Osteoblast (primary cell): Measurements from ENCODE around the gene CAPN9. TPM values are rescaled to one million over a fixed set of nuclear protein-coding genes. Genes with fewer than 3 reads are reported as not detected.

ENCODE experiments used
- DNase-seq: peaks from one replicate; pipeline ENCODE4 v3.0.0; 2011; ENCODE audit warnings: low spot score, mixed read lengths; ENCODE audit not compliant: insufficient read length; ENCODE audit errors: missing footprints
- H2AFZ ChIP-seq: 2 replicates; pipeline ENCODE4 v1.6.0; 2011; ENCODE audit warnings: mild to moderate bottlenecking, low read length
- H3K27ac ChIP-seq: 2 replicates; pipeline ENCODE4 v1.5.1; 2011; ENCODE audit warnings: mild to moderate bottlenecking, low read depth, low read length, moderate library complexity
- H3K27me3 ChIP-seq: 2 replicates; pipeline ENCODE4 v1.6.0; 2012; ENCODE audit warnings: mild to moderate bottlenecking, control low read depth, inconsistent platforms, low read length, moderate library complexity; ENCODE audit not compliant: insufficient read depth
- H3K36me3 ChIP-seq: 2 replicates; pipeline ENCODE4 v1.5.1; 2011; ENCODE audit warnings: mild to moderate bottlenecking, low read length, control low read depth, moderate library complexity; ENCODE audit not compliant: insufficient read depth
- H3K4me1 ChIP-seq: 2 replicates; pipeline ENCODE4 v1.5.1; 2011; ENCODE audit warnings: mild to moderate bottlenecking, low read length, control low read depth, moderate library complexity; ENCODE audit not compliant: insufficient read depth
- H3K4me2 ChIP-seq: 2 replicates; pipeline ENCODE4 v1.6.0; 2011; ENCODE audit warnings: mild to moderate bottlenecking, low read length; ENCODE audit not compliant: insufficient read depth
- H3K4me3 ChIP-seq: fragments of 200-600 bp; sonication (generic); 3 replicates; pipeline ENCODE4 v1.5.1; 2012; ENCODE audit warnings: mild to moderate bottlenecking, low read length, inconsistent platforms; ENCODE audit not compliant: insufficient read depth
- H3K79me2 ChIP-seq: 2 replicates; pipeline ENCODE4 v1.6.0; 2012; ENCODE audit warnings: mild to moderate bottlenecking, low read length, control low read depth, inconsistent platforms; ENCODE audit not compliant: insufficient read depth
- H3K9me3 ChIP-seq: 2 replicates; pipeline ENCODE4 v1.5.1; 2011; ENCODE audit warnings: low read depth, low read length, control low read depth
- H4K20me1 ChIP-seq: 2 replicates; pipeline ENCODE4 v1.6.0; 2012; ENCODE audit warnings: mild to moderate bottlenecking, low read length, control low read depth; ENCODE audit not compliant: insufficient read depth
- CTCF ChIP-seq: IDR thresholded peaks from 2 replicates; pipeline ENCODE4 v1.5.1; 2011; ENCODE audit warnings: mild to moderate bottlenecking, low read depth, low read length, moderate library complexity; ENCODE audit errors: extremely low read depth
- total RNA-seq: library from RNA; depleted of rRNA; stranded (reverse); fragments of >200 nt; gene quantifications from 2 replicates; pipeline ENCODE4 v1.2.3, GENCODE V29; 2012

Gene CAPN9
- total RNA-seq, 1 donor, result not detected

DNA sequence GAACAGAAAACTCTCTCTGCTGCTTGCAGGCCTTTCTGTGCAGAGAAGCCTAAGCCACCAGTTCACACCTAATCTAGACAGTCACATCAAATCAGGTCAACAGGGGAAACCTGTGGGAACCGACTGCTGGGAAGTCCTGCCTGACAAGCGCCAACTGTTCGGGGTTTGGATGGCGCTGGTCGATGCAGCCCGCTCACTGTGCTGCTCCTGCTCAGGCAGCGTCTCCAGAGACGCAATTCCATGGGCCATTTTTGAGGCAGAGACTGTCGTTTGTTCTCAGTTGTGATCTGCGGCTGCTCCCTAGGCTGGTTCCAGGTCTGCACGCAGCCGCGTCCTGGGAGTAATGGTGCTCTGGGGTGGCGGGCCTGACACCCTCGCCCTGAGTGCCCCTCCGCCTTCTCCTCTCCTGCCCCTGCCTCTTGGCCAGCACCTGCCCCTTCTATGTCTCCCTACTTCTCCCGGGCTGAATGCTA, 34.7 kb upstream of the CAPN9 start:
- H4K20me1 ChIP-seq, result no peaks in the 10 kb centered on the region
- no peaks in the 10 kb centered on the region for H3K27me3 ChIP-seq
- no peak overlapping the region for H3K27ac ChIP-seq
- no peak overlapping the region for H2AFZ ChIP-seq
- peaks cover 11% of the 10 kb centered on the region for H3K4me1 ChIP-seq
- H3K36me3 ChIP-seq, result no peaks in the 10 kb centered on the region
- H3K4me2 ChIP-seq, result no peak overlapping the region
- H3K9me3 ChIP-seq, result no peaks in the 10 kb centered on the region
- no peaks in the 10 kb centered on the region for H3K79me2 ChIP-seq
- no peak for TF ChIP-seq CTCF
- no peak overlapping the region for H3K4me3 ChIP-seq
- no peak for DNase-seq

DNA sequence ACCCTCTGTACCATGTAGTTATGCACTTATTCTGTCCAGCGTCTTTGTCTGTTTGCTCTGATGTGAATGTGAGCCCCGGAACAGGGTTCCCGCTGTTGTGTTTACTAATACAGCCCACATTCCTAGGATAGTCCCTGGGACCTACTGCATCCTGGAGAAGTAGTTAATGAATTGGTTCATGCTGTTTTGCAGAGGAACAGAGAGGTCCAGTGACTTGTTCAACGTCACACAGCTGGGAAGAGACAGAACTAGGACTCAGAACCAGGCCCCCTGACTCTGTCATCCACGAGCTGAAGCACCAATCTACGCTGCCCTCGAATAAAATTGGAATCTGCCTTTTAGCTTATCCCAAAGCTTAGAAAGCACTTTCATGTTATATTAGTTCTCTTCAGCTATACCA, 34.0 kb upstream of the CAPN9 start:
- TF ChIP-seq CTCF, result no peak
- Histone ChIP-seq H3K9me3 (no peaks in the 10 kb centered on the region), H3K27ac (no peak overlapping the region), H3K27me3 (no peaks in the 10 kb centered on the region), H3K4me3 (no peak overlapping the region), H4K20me1 (no peaks in the 10 kb centered on the region), H2AFZ (no peak overlapping the region), H3K36me3 (no peaks in the 10 kb centered on the region), H3K79me2 (no peaks in the 10 kb centered on the region), H3K4me2 (no peak overlapping the region), H3K4me1 (peaks cover 11% of the 10 kb centered on the region)
- no peak for DNase-seq

GRCh38 chr1:230713547-230713914, 33.7 kb upstream of the CAPN9 start:
- Histone ChIP-seq H2AFZ (peak overlapping the region; percentile 63), H3K4me1 (peaks cover 11% of the 10 kb centered on the region), H3K4me3 (peak overlapping the region; percentile 45), H3K27ac (peak overlapping the region; percentile 41), H3K36me3 (no peaks in the 10 kb centered on the region), H3K79me2 (no peaks in the 10 kb centered on the region), H4K20me1 (no peaks in the 10 kb centered on the region), H3K27me3 (no peaks in the 10 kb centered on the region), H3K9me3 (no peaks in the 10 kb centered on the region), H3K4me2 (peak overlapping the region; percentile 78)
- DNase-seq, result no peak
- no peak for TF ChIP-seq CTCF

DNA sequence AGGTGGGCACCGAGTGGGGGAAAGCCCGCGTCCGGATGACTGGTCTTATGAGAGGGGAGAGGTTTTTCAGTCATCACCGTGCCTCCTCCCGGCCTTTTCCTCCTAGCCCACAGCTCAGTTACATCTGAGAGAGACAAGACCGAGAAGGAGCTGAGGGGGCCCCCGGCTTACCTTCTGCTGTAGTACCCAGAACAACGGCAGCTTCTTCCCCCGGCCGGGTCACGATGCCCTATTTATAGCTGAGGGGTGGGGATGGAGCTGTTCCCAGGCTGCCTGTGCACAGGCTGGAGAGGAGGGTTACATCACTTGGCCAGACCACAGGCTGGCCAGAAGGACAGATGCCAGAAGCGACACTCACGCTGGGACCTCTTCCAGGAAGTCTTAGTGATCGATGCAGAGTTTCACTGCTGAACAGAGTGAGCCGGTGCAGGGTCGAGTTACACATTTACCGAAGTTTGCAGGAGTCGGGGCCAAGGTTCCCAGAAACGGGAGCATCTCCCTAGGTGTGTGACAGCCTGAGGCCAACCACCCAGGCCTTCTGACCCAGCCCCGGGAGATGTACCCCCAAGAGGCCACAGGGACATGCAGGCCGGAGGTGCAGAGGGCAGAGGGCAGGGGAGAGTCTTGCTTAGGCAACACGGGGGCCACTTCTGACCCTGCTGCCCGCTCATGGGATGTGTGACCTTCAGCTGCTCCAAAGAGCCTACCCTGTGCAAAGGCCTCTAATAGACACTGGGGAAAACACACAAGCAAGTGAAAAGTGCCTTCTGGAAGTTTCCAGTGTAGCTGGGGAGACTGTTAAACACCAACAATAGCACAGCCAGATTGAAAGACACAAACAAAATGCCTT, 33.0 kb upstream of the CAPN9 start, which contains the start of gene AGT:
Gene AGT, minus strand, starts transcription at position 208 of the 850 bp plus-strand sequence. CDS start 3,299 bp downstream, outside the sequence.
- DNase-seq, result peak; percentile 91
- Histone ChIP-seq H3K27ac (peak within 1 kb of the TSS; percentile 41), H4K20me1 (no peaks in the 10 kb centered on the region), H3K4me3 (peak within 1 kb of the TSS; percentile 45), H3K79me2 (no peaks in the 10 kb centered on the region), H3K4me2 (peak within 1 kb of the TSS; percentile 78), H3K9me3 (no peaks in the 10 kb centered on the region), H3K36me3 (no peaks in the 10 kb centered on the region), H3K4me1 (peaks cover 11% of the 10 kb centered on the region), H3K27me3 (no peaks in the 10 kb centered on the region), H2AFZ (peak within 1 kb of the TSS; percentile 63)
- TF ChIP-seq CTCF, result no peak
